Measurements from ENCODE around the gene MED12L.
A peak's percentile ranks its signal among the peaks of the same experiment; 100 is the strongest.

Gene MED12L

DNA sequence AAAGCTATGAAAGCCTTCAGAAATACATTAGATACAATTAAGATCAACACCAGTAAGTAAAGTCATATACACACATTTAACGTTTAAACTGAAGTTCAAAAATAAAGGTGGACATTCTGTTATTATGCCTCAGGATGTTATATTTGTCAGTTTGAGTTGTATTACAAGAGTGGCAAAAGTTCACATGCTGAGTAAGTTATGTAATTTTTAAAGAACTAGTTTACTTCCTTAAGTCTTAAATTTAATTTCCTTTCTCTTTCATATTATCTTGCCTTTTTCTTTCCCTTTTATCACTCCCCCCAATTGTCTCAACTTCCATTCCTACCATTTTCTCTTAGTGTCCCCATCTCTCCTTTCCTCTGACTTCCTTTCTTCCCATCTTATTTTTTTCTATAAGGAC is 236.1 kb downstream of the MED12L start:
- no peak for ATAC-seq
- TF ChIP-seq ZC3H10 (CRISPR knock-in tag; IDR thresholded peaks at IDR 0.05), result no peak
- TF ChIP-seq, protein P1, sequence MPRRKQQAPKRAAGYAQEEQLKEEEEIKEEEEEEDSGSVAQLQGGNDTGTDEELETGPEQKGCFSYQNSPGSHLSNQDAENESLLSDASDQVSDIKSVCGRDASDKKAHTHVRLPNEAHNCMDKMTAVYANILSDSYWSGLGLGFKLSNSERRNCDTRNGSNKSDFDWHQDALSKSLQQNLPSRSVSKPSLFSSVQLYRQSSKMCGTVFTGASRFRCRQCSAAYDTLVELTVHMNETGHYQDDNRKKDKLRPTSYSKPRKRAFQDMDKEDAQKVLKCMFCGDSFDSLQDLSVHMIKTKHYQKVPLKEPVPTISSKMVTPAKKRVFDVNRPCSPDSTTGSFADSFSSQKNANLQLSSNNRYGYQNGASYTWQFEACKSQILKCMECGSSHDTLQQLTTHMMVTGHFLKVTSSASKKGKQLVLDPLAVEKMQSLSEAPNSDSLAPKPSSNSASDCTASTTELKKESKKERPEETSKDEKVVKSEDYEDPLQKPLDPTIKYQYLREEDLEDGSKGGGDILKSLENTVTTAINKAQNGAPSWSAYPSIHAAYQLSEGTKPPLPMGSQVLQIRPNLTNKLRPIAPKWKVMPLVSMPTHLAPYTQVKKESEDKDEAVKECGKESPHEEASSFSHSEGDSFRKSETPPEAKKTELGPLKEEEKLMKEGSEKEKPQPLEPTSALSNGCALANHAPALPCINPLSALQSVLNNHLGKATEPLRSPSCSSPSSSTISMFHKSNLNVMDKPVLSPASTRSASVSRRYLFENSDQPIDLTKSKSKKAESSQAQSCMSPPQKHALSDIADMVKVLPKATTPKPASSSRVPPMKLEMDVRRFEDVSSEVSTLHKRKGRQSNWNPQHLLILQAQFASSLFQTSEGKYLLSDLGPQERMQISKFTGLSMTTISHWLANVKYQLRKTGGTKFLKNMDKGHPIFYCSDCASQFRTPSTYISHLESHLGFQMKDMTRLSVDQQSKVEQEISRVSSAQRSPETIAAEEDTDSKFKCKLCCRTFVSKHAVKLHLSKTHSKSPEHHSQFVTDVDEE (CRISPR knock-in tag; IDR thresholded peaks at IDR 0.05), result no peak
- TF ChIP-seq BACH2 (CRISPR knock-in tag; IDR thresholded peaks at IDR 0.05; ENCODE audit: borderline replicate concordance), result no peak
- TF ChIP-seq CSDC2 (CRISPR knock-in tag; IDR thresholded peaks at IDR 0.05), result no peak
- no peak for TF ChIP-seq ZNF565 (CRISPR knock-in tag; conservative IDR thresholded peaks at IDR 0.05; ENCODE audit: low read depth)
- no peak for TF ChIP-seq ZNF70 (CRISPR knock-in tag; IDR thresholded peaks at IDR 0.05)
- TF ChIP-seq, protein P2, sequence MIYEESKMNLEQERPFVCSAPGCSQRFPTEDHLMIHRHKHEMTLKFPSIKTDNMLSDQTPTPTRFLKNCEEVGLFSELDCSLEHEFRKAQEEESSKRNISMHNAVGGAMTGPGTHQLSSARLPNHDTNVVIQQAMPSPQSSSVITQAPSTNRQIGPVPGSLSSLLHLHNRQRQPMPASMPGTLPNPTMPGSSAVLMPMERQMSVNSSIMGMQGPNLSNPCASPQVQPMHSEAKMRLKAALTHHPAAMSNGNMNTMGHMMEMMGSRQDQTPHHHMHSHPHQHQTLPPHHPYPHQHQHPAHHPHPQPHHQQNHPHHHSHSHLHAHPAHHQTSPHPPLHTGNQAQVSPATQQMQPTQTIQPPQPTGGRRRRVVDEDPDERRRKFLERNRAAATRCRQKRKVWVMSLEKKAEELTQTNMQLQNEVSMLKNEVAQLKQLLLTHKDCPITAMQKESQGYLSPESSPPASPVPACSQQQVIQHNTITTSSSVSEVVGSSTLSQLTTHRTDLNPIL (CRISPR knock-in tag; IDR thresholded peaks at IDR 0.05; ENCODE audit: low read depth), result no peak
- TF ChIP-seq, protein P3, sequence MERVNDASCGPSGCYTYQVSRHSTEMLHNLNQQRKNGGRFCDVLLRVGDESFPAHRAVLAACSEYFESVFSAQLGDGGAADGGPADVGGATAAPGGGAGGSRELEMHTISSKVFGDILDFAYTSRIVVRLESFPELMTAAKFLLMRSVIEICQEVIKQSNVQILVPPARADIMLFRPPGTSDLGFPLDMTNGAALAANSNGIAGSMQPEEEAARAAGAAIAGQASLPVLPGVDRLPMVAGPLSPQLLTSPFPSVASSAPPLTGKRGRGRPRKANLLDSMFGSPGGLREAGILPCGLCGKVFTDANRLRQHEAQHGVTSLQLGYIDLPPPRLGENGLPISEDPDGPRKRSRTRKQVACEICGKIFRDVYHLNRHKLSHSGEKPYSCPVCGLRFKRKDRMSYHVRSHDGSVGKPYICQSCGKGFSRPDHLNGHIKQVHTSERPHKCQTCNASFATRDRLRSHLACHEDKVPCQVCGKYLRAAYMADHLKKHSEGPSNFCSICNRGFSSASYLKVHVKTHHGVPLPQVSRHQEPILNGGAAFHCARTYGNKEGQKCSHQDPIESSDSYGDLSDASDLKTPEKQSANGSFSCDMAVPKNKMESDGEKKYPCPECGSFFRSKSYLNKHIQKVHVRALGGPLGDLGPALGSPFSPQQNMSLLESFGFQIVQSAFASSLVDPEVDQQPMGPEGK (CRISPR knock-in tag; IDR thresholded peaks at IDR 0.05; ENCODE audit: borderline replicate concordance), result no peak
- TF ChIP-seq GLIS3 (CRISPR knock-in tag; IDR thresholded peaks at IDR 0.05), result no peak
- TF ChIP-seq, protein P4, sequence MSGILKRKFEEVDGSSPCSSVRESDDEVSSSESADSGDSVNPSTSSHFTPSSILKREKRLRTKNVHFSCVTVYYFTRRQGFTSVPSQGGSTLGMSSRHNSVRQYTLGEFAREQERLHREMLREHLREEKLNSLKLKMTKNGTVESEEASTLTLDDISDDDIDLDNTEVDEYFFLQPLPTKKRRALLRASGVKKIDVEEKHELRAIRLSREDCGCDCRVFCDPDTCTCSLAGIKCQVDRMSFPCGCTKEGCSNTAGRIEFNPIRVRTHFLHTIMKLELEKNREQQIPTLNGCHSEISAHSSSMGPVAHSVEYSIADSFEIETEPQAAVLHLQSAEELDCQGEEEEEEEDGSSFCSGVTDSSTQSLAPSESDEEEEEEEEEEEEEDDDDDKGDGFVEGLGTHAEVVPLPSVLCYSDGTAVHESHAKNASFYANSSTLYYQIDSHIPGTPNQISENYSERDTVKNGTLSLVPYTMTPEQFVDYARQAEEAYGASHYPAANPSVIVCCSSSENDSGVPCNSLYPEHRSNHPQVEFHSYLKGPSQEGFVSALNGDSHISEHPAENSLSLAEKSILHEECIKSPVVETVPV (CRISPR knock-in tag; IDR thresholded peaks at IDR 0.05), result no peak
- TF ChIP-seq ZFP30 (CRISPR knock-in tag; IDR thresholded peaks at IDR 0.05), result no peak
- TF ChIP-seq ZFP3 (CRISPR knock-in tag; IDR thresholded peaks at IDR 0.05), result no peak
- TF ChIP-seq RARB (CRISPR knock-in tag; IDR thresholded peaks at IDR 0.05), result no peak
- TF ChIP-seq ISL1 (CRISPR knock-in tag; IDR thresholded peaks at IDR 0.05), result no peak
- no peak for TF ChIP-seq ESRRG (CRISPR knock-in tag; IDR thresholded peaks at IDR 0.05)
- TF ChIP-seq TOX (CRISPR knock-in tag; IDR thresholded peaks at IDR 0.05; ENCODE audit: borderline replicate concordance), result no peak
- TF ChIP-seq SNAI2 (CRISPR knock-in tag; IDR thresholded peaks at IDR 0.05), result no peak
- no peak for TF ChIP-seq TCF4 (CRISPR knock-in tag; IDR thresholded peaks at IDR 0.05; ENCODE audit: borderline replicate concordance)

DNA sequence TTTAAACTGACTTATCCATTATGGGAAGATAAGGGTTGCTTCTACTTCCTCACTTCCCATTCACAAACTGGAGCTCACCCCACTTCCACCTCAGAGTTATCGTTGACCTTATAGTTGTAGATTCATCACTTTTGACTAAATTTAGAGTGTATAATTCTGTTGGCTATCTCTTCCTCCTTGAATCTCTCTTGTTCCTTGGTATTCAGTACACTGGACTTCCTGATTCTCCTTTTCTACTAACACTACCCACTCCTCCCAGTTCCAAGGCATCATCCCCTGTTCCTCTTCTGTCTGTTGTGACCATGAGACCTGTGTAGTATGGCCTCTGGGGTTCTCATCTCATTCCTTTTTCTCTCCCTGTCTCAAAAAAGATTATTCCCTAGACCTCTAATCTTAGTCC is 237.0 kb downstream of the MED12L start:
- no peak for ATAC-seq
- TF ChIP-seq, protein P2 (CRISPR knock-in tag; IDR thresholded peaks at IDR 0.05; ENCODE audit: low read depth), result no peak
- no peak for TF ChIP-seq ZNF70 (CRISPR knock-in tag; IDR thresholded peaks at IDR 0.05)
- TF ChIP-seq ISL1 (CRISPR knock-in tag; IDR thresholded peaks at IDR 0.05), result no peak
- TF ChIP-seq, protein P5, sequence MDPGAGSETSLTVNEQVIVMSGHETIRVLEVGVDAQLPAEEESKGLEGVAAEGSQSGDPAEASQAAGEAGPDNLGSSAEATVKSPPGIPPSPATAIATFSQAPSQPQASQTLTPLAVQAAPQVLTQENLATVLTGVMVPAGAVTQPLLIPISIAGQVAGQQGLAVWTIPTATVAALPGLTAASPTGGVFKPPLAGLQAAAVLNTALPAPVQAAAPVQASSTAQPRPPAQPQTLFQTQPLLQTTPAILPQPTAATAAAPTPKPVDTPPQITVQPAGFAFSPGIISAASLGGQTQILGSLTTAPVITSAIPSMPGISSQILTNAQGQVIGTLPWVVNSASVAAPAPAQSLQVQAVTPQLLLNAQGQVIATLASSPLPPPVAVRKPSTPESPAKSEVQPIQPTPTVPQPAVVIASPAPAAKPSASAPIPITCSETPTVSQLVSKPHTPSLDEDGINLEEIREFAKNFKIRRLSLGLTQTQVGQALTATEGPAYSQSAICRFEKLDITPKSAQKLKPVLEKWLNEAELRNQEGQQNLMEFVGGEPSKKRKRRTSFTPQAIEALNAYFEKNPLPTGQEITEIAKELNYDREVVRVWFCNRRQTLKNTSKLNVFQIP (CRISPR knock-in tag; IDR thresholded peaks at IDR 0.05; ENCODE audit: borderline replicate concordance, low read depth), result no peak
- TF ChIP-seq BACH2 (CRISPR knock-in tag; IDR thresholded peaks at IDR 0.05; ENCODE audit: borderline replicate concordance), result no peak

DNA sequence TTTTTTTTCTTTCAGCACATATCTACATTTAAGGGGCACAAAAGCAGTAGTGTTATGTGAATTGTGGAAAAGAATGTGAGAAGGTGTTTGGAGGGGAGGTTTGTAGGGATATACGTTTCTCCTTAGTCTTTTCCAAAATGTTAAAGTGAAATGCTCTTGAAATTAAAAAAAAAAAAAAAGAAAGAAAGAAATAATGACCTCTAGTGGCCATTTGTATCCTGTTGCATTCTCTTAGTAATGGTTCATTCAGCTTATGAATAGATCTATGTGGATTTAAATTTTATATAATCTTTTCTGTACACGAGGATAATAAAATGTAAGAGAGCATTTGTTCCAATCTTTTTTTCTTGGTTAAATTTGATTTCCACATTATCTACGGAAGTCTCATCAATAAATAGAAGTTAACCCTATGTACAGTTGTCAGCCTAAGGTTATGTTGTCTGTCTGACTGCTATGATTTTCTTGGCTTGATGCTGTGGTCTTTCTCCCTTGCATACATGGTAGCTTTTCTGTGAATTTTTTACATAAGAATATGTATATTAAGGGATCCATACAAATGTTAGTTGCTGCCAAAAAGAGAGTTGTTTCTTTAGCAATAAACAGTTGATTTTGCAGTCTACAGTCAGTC is 242.2 kb downstream of the MED12L start:
- ATAC-seq, result peak; percentile 82
- TF ChIP-seq RARB (CRISPR knock-in tag; IDR thresholded peaks at IDR 0.05) (no peak), BACH2 (CRISPR knock-in tag; IDR thresholded peaks at IDR 0.05; ENCODE audit: borderline replicate concordance) (no peak), ISL1 (CRISPR knock-in tag; IDR thresholded peaks at IDR 0.05) (no peak), SNAI2 (CRISPR knock-in tag; IDR thresholded peaks at IDR 0.05) (no peak), GLIS3 (CRISPR knock-in tag; IDR thresholded peaks at IDR 0.05) (no peak), ZC3H10 (CRISPR knock-in tag; IDR thresholded peaks at IDR 0.05) (no peak), ZNF565 (CRISPR knock-in tag; conservative IDR thresholded peaks at IDR 0.05; ENCODE audit: low read depth) (no peak), ZNF8 (CRISPR knock-in tag; IDR thresholded peaks at IDR 0.05) (no peak), PPARA (CRISPR knock-in tag; IDR thresholded peaks at IDR 0.05; ENCODE audit: borderline replicate concordance) (no peak), ZFP30 (CRISPR knock-in tag; IDR thresholded peaks at IDR 0.05) (no peak)
- TF ChIP-seq, protein P1 (CRISPR knock-in tag; IDR thresholded peaks at IDR 0.05), result no peak
- TF ChIP-seq, protein P3 (CRISPR knock-in tag; IDR thresholded peaks at IDR 0.05; ENCODE audit: borderline replicate concordance), result no peak
